Upper lobe of left lung (tissue), 4 donors: ENCODE data around the gene GTPBP10.

Source experiments
- CTCF ChIP-seq, 6 experiments: fragments of 450-650 bp in 4 of 6; fragments of 200-600 bp in 2 of 6; sonication (generic) in 2 of 6; IDR thresholded peaks; one replicate each; pipeline ENCODE4 v1.5.1; 2016 to 2019; ENCODE audit warnings: antibody characterized with exemption in 6 of 6
- POLR2AphosphoS5 ChIP-seq, 2 donors: sonication (generic); formaldehyde crosslinking; IDR thresholded peaks; one replicate each; pipeline ENCODE4 v1.5.1; 2017; ENCODE audit warnings: antibody characterized with exemption in 2 of 2

- TF ChIP-seq CTCF (IDR thresholded peaks at IDR 0.05) (no peak), POLR2AphosphoS5 (IDR thresholded peaks at IDR 0.05) (no peak)
These were observed 9.4 kb upstream of the GTPBP10 start for GRCh38 chr7:90337106-90337505.
